DOHH2 (cell line): ENCODE measurements around the gene TSPAN17.

ENCODE experiments used
- H3F3A ChIP-seq: fragments of 200-600 bp; sonication (generic), shearing (Covaris generic); 2 replicates; pipeline ENCODE4 v1.6.0; 2016; ENCODE audit warnings: antibody characterized with exemption, mild to moderate bottlenecking; ENCODE audit not compliant: control insufficient read depth, insufficient read depth
- H3K27ac ChIP-seq: fragments of 200-600 bp; sonication (generic); 2 replicates; pipeline ENCODE4 v1.5.1; 2014; ENCODE audit warnings: low read depth, mild to moderate bottlenecking, low read length, moderate library complexity
- H3K27me3 ChIP-seq: fragments of 200-600 bp; sonication (generic); 2 replicates; pipeline ENCODE4 v1.6.1; 2014; ENCODE audit warnings: mild to moderate bottlenecking, low read length, mixed read lengths; ENCODE audit not compliant: control insufficient read depth
- H3K36me3 ChIP-seq: fragments of 200-600 bp; sonication (generic); 2 replicates; pipeline ENCODE4 v1.6.1; 2014; ENCODE audit warnings: mild to moderate bottlenecking, low read length, moderate library complexity, mixed read lengths; ENCODE audit not compliant: control insufficient read depth
- H3K4me1 ChIP-seq: fragments of 200-600 bp; sonication (generic); 2 replicates; pipeline ENCODE4 v1.6.1; 2014; ENCODE audit warnings: mild to moderate bottlenecking, low read length, mixed read lengths; ENCODE audit not compliant: control insufficient read depth
- H3K4me2 ChIP-seq: fragments of 200-600 bp; sonication (generic); 2 replicates; pipeline ENCODE4 v1.6.0; 2014; ENCODE audit warnings: mild to moderate bottlenecking, low read length, moderate library complexity
- H3K4me3 ChIP-seq: fragments of 200-600 bp; sonication (generic); 2 replicates; pipeline ENCODE4 v1.5.1; 2014; ENCODE audit warnings: mild to moderate bottlenecking, low read length, mixed read lengths
- H3K79me2 ChIP-seq: fragments of 200-600 bp; sonication (generic); 2 replicates; pipeline ENCODE4 v1.6.1; 2014; ENCODE audit warnings: mild to moderate bottlenecking, low read length, mixed read lengths; ENCODE audit not compliant: control insufficient read depth
- H3K9me2 ChIP-seq: fragments of 200-600 bp; sonication (generic); replicated peaks from 2 replicates; pipeline ENCODE4 v1.6.1; 2014; ENCODE audit warnings: mild to moderate bottlenecking, low read length, mixed read lengths; ENCODE audit not compliant: control insufficient read depth
- H3K9me3 ChIP-seq: fragments of 200-600 bp; sonication (generic); 2 replicates; pipeline ENCODE4 v1.6.1; 2014; ENCODE audit warnings: antibody characterized with exemption, low read length, mixed read lengths; ENCODE audit not compliant: control insufficient read depth, insufficient read depth
- H4K20me1 ChIP-seq: fragments of 200-600 bp; sonication (generic); 2 replicates; pipeline ENCODE4 v1.6.0; 2014; ENCODE audit warnings: low read depth, mild to moderate bottlenecking, antibody characterized with exemption, low read length, moderate library complexity; ENCODE audit not compliant: control insufficient read depth, insufficient read depth
- CTCF ChIP-seq: fragments of 200-600 bp; sonication (generic); IDR thresholded peaks from one replicate; pipeline ENCODE4 v1.5.1; 2014; ENCODE audit warnings: antibody characterized with exemption, mild to moderate bottlenecking, low read depth, low read length; ENCODE audit not compliant: poor library complexity, severe bottlenecking
- EZH2phosphoT487 ChIP-seq: fragments of 200-600 bp; sonication (generic); IDR thresholded peaks from 2 replicates; pipeline ENCODE4 v1.6.1; 2017; ENCODE audit warnings: borderline replicate concordance, mild to moderate bottlenecking, antibody characterized with exemption, low read length, moderate library complexity, mixed read lengths

Gene TSPAN17

GRCh38 chr5:176624938-176625337, 22.3 kb upstream of the TSPAN17 start:
- Histone ChIP-seq H3K9me3 (no peaks in the 10 kb centered on the region), H3F3A (0 out of 2 replicates have a peak, but pooled peaks cover 2% of the 10 kb centered on the region), H3K9me2 (no peaks in the 10 kb centered on the region), H3K79me2 (no peaks in the 10 kb centered on the region), H3K27ac (no peak overlapping the region), H3K4me1 (peaks cover 45% of the 10 kb centered on the region), H4K20me1 (no peaks in the 10 kb centered on the region), H3K4me3 (no peak overlapping the region), H3K27me3 (peaks cover 6% of the 10 kb centered on the region), H3K4me2 (no peak overlapping the region), H3K36me3 (no peaks in the 10 kb centered on the region)
- TF ChIP-seq EZH2phosphoT487: no peak
- TF ChIP-seq CTCF: no peak

- H3K4me1 ChIP-seq: peaks cover 48% of the 10 kb centered on the region
- H3F3A ChIP-seq: 0 out of 2 replicates have a peak, but pooled peaks cover 2% of the 10 kb centered on the region
- no peaks in the 10 kb centered on the region for H3K36me3 ChIP-seq
- no peaks in the 10 kb centered on the region for H3K9me3 ChIP-seq
- no peaks in the 10 kb centered on the region for H4K20me1 ChIP-seq
- H3K27me3 ChIP-seq: peaks cover 8% of the 10 kb centered on the region
- H3K9me2 ChIP-seq: no peaks in the 10 kb centered on the region
- no peak overlapping the region for H3K4me3 ChIP-seq
- TF ChIP-seq EZH2phosphoT487 (no peak), CTCF (no peak)
- no peaks in the 10 kb centered on the region for H3K79me2 ChIP-seq
- no peak overlapping the region for H3K27ac ChIP-seq
- H3K4me2 ChIP-seq: no peak overlapping the region
Observed at GRCh38 chr5:176625512-176625911, 21.8 kb upstream of the TSPAN17 start.

GRCh38 chr5:176625966-176626875, 21.1 kb upstream of the TSPAN17 start:
- H3K4me2 ChIP-seq: peak overlapping the region; percentile 49; the same call in 1 of the 2 replicates
- H3K9me3 ChIP-seq: no peaks in the 10 kb centered on the region
- H3F3A ChIP-seq: 0 out of 2 replicates have a peak, but pooled peaks cover 2% of the 10 kb centered on the region
- H3K27me3 ChIP-seq: peaks cover 8% of the 10 kb centered on the region
- no peaks in the 10 kb centered on the region for H4K20me1 ChIP-seq
- H3K4me1 ChIP-seq: peaks cover 54% of the 10 kb centered on the region
- TF ChIP-seq CTCF: no peak
- no peak for TF ChIP-seq EZH2phosphoT487
- H3K79me2 ChIP-seq: no peaks in the 10 kb centered on the region
- no peaks in the 10 kb centered on the region for H3K9me2 ChIP-seq
- H3K27ac ChIP-seq: no peak overlapping the region
- no peak overlapping the region for H3K4me3 ChIP-seq
- H3K36me3 ChIP-seq: no peaks in the 10 kb centered on the region
